Measurements from ENCODE around the gene MAPK8IP3. TPM values are rescaled to one million over a fixed set of nuclear protein-coding genes. Genes with fewer than 3 reads are reported as not detected.
"Not testable (repeated sequence)": the region's sequence is repeated elsewhere in the genome, so short reads cannot be mapped to it uniquely, and the experiment has no call there.

The MAPK8IP3 gene
- total and polyA plus RNA-seq, 8 donors = 25.5 to 244 (median 50.3) TPM

- H3K36me3 ChIP-seq = peaks cover 0 to 30% (median 5%) of the 10 kb centered on the region in 3 donors
- no peak overlapping the region for H3K27ac ChIP-seq
- ATAC-seq (no peak), DNase-seq (no peak), FAIRE-seq (no peak)
- TF ChIP-seq CTCF (IDR thresholded peaks at IDR 0.05) = no peak
- 84 to 89% methylated on average over 6 of the region's 6 CpGs for WGBS, 2 donors
- no peak overlapping the region for H3K4me3 ChIP-seq
- intact Hi-C loops (cut with DNase I) = no loop called here
- no peaks in the 10 kb centered on the region for H3K4me1 ChIP-seq
- no peaks in the 10 kb centered on the region for H3K27me3 ChIP-seq
- no peaks in the 10 kb centered on the region for H3K9me3 ChIP-seq
Observed at GRCh38 chr16:1701216-1701878, 4.6 kb upstream of the MAPK8IP3 start.

GRCh38 chr16:1705324-1705687 is 689 bp upstream of the MAPK8IP3 start:
- H3K27ac ChIP-seq = peak overlapping the region; percentile 84 to 95 (median 90)
- H3K36me3 ChIP-seq; intact Hi-C loops (cut with DNase I); H3K9me3 ChIP-seq; FAIRE-seq; H3K27me3 ChIP-seq: not testable (repeated sequence)
- ATAC-seq = peak; percentile 15 to 39 (median 35)
- DNase-seq = peak in 3 of 6 donors; percentile 15 to 59 (median 46)
- peak overlapping the region; percentile 63 to 95 (median 86) for H3K4me3 ChIP-seq
- 0% methylated on average over 16 of the region's 16 CpGs for WGBS, 2 donors
- H3K4me1 ChIP-seq = peaks cover 0 to 12% (median 7%) of the 10 kb centered on the region in 3 donors

- no peak for FAIRE-seq
Observed at GRCh38 chr16:1706386-1707192, 594 bp downstream of the MAPK8IP3 start.

GRCh38 chr16:1707193-1707790 is 1.3 kb downstream of the MAPK8IP3 start:
- no peak for TF ChIP-seq CTCF (IDR thresholded peaks at IDR 0.05)
- intact Hi-C loops (cut with DNase I) = no loop called here
- H3K4me3 ChIP-seq = peak overlapping the region; percentile 63 to 95 (median 86)
- H3K27me3 ChIP-seq = no peaks in the 10 kb centered on the region
- H3K4me1 ChIP-seq = peaks cover 0 to 12% (median 7%) of the 10 kb centered on the region in 3 donors
- DNase-seq = peak in 2 of 6 donors; percentile 26 to 48
- no peak for FAIRE-seq
- peaks cover 0 to 4% (median 0%) of the 10 kb centered on the region in 3 donors for H3K36me3 ChIP-seq
- ATAC-seq = no peak
- no peaks in the 10 kb centered on the region for H3K9me3 ChIP-seq
- H3K27ac ChIP-seq = peak overlapping the region in 3 of 4 donors; percentile 28 to 85 (median 84)
- 2 to 3% methylated on average over 16 of the region's 16 CpGs for WGBS, 2 donors

More at GRCh38 chr16:1706386-1707192, 594 bp downstream of the MAPK8IP3 start:
- no peaks in the 10 kb centered on the region for H3K9me3 ChIP-seq
- H3K4me3 ChIP-seq = peak overlapping the region; percentile 63 to 95 (median 86)
- peaks cover 0 to 9% (median 0%) of the 10 kb centered on the region in 3 donors for H3K36me3 ChIP-seq
- ATAC-seq (peak; percentile 13 to 37 (median 21)), DNase-seq (peak in 5 of 6 donors; percentile 26 to 90 (median 64))
- peaks cover 0 to 12% (median 7%) of the 10 kb centered on the region in 3 donors for H3K4me1 ChIP-seq
- TF ChIP-seq CTCF (IDR thresholded peaks at IDR 0.05) = no peak
- H3K27me3 ChIP-seq = no peaks in the 10 kb centered on the region
- WGBS, 2 donors = 1% methylated on average over 47 to 62 of the region's 62 CpGs
- intact Hi-C loops (cut with DNase I) = no loop called here
- H3K27ac ChIP-seq = peak overlapping the region; percentile 39 to 95 (median 84)

GRCh38 chr16:1708083-1708767 is 2.2 kb downstream of the MAPK8IP3 start:
- FAIRE-seq (no peak), ATAC-seq (no peak), DNase-seq (no peak)
- Histone ChIP-seq H3K27me3 (no peaks in the 10 kb centered on the region), H3K36me3 (no peaks in the 10 kb centered on the region), H3K4me3 (peak overlapping the region in 1 of 4 donors; percentile 83), H3K4me1 (peaks cover 0 to 12% (median 7%) of the 10 kb centered on the region in 3 donors), H3K27ac (peak overlapping the region in 1 of 4 donors; percentile 22), H3K9me3 (no peaks in the 10 kb centered on the region)
- TF ChIP-seq CTCF (IDR thresholded peaks at IDR 0.05) = no peak
- intact Hi-C loops (cut with DNase I) = no loop called here
- 74 to 82% methylated on average over 18 of the region's 18 CpGs for WGBS, 2 donors
